Measurements from ENCODE around the gene TULP4.
"Not testable (repeated sequence)": the region's sequence is repeated elsewhere in the genome, so short reads cannot be mapped to it uniquely, and the experiment has no call there.

TULP4 gene

GRCh38 chr6:158328952-158329351 lies 16.7 kb downstream of the TULP4 start:
- DNase-seq (ENCODE audit: low read depth, low spot score) = no peak

DNA sequence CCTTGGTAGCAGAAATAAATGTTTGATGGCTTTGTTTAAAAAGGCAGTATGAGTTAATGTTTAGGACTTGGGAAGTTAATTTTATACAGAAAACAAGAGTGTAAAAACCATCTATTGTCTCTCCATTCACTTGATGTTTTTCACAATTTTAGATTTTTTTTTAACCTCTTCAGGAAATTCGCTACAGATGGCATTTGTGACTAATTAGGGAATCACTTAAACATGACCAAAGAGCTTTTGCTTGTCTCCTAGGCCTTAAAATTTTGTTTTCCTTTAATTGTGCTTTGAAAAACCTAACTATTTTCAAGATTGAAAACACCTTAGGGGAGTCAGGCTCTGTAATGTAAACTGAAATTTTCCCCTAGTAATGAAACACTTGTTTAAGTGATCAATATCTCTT lies 17.3 kb downstream of the TULP4 start:
- DNase-seq (ENCODE audit: low read depth, low spot score) = no peak

DNA sequence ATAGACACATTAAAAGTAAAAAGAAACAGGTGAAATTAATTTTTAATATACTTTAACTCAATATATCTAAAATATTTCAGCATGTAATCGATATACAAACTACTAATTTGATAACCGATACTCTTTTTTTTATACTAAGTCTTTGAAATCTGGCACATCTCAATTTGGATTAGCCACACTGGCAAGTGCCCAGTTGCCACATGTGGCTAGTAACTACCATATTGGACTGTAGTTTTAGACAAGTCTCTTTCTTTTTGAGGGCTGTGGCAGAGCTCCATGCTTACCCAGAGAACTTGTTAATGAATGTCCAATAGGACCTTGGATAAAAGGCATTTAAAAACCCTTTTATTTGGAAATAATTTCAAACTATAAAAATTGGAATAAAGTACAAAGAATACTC lies 17.8 kb downstream of the TULP4 start:
- DNase-seq (ENCODE audit: low read depth, low spot score) = no peak

DNA sequence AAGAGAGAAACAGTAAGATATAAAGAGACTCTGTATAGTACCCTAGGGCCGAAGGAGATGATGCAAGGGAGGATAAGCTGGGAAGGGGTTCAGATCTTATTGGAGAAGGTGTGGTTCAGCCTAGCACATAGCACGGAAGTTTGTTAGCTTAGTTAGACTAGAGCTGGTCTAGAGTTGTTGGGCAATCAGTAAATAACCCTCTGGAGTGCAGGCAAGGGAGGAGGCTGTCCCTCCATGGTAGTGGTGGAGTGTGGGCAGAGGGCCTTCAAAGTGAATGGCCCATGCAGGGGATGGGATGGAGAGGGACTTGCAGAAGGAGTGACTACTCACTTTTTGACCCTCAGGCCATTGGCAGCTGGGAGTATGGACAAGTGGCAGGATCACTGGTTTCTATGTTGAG lies 20.0 kb downstream of the TULP4 start:
- DNase-seq (ENCODE audit: low read depth, low spot score) = no peak

DNA sequence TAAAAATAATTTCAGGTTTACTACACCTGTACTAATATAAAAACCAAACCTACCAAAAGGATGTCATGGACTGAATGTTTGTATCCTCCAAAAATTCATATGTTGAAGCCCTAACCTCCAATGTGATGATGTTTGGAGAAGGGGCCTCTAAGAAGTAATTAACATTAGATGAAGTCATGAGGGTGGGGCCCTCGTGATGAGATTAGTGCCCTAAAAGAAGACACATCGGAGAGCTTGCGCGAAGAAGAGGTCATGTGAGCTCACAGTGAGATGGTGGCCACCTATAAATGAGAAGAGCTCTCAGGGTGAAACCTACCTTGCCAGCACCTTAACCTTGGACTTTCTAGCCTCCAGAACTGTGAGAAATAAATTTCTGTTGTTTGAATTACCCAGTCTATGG lies 20.8 kb downstream of the TULP4 start:
- no peak for DNase-seq (ENCODE audit: low read depth, low spot score)

GRCh38 chr6:158334534-158334933 lies 22.3 kb downstream of the TULP4 start:
- DNase-seq (ENCODE audit: low read depth, low spot score) = no peak

- no peak for DNase-seq (ENCODE audit: low read depth, low spot score)
These were observed 25.1 kb downstream of the TULP4 start for GRCh38 chr6:158337332-158337731.

- DNase-seq (ENCODE audit: low read depth, low spot score) = no peak
These were observed 26.2 kb downstream of the TULP4 start for GRCh38 chr6:158338311-158339112.

DNA sequence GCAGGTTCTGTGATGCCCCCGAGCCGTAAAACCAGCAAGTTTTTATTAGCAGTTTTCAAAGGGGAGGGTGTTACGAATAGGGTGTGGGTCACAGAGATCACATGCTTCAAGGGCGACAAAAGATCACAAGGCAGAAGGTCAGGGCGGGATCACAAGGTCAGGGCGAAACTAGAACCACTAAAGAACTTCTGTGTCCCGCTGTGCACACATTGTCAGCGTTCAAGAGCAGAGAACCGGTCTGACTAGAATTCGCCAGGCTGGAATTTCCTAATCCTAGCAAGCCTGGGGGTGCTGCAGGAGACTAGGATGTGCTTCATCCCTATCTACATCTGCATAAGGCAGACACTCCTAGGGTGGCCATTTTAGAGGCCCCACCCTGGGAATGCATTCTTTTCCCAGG lies 26.9 kb downstream of the TULP4 start:
- peak; percentile 67 for DNase-seq (ENCODE audit: low read depth, low spot score)

DNA sequence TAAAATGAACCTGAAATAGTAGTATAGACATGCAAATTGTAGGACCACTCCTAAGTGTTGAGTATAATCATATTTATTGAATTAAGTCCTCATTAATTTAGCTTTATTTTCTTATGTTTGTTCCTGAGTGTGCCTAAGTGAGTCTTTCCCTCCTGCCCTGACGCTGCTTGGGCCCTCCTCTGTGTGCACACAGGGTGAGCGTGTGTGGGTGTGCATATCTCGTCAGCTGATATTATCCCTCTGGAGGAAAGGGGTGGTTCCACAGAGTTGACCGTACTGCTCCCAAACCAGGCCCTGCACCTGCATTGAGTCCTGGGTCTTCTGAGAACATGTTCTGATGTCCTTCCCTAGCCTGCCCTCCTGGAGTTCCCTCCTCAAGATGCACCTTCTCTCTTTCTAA lies 28.0 kb downstream of the TULP4 start:
- DNase-seq (ENCODE audit: low read depth, low spot score) = no peak

DNA sequence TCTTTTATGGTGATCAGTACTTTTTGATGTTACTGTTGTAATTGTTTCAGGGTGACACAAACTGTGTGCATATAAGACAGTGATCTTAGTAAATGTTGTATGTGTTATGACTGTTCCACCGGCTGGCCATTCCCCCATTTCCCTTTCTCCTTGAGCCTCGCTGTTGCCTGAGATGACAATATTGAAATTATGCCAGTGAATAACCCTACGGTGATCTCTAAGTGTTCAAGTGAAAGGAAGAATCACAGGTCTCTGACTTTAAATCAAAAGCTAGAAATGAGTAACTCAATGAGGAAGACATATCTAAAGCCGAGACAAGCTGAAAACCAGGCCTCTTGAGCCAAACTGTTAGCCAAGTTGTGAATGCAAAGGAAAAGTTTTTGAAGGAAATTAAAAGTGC lies 32.3 kb downstream of the TULP4 start:
- no peak for DNase-seq (ENCODE audit: low read depth, low spot score)

DNA sequence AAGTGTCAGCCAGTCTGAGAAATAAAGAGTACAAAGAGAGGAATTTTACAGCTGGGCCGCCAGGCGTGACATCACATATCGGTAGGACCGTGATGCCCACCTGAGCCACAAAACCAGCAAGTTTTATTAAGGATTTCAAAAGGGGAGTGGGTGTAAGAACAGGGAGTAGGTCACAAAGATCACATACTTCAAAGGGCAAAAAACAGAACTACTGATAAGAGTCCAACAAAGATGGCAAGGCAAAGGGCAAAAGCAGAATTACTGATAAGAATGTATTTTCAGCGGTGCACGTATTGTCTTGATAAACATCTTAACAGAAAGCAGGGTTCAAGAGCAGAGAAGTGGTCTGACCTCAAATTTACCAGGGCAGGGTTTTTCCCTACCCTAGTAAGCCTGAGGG lies 33.2 kb downstream of the TULP4 start:
- not testable (repeated sequence) for DNase-seq (ENCODE audit: low read depth, low spot score)

- DNase-seq (ENCODE audit: low read depth, low spot score) = no peak
These were observed 35.1 kb downstream of the TULP4 start for GRCh38 chr6:158347335-158347734.

GRCh38 chr6:158348737-158349504 lies 36.7 kb downstream of the TULP4 start:
- DNase-seq (ENCODE audit: low read depth, low spot score) = not testable (repeated sequence)

DNA sequence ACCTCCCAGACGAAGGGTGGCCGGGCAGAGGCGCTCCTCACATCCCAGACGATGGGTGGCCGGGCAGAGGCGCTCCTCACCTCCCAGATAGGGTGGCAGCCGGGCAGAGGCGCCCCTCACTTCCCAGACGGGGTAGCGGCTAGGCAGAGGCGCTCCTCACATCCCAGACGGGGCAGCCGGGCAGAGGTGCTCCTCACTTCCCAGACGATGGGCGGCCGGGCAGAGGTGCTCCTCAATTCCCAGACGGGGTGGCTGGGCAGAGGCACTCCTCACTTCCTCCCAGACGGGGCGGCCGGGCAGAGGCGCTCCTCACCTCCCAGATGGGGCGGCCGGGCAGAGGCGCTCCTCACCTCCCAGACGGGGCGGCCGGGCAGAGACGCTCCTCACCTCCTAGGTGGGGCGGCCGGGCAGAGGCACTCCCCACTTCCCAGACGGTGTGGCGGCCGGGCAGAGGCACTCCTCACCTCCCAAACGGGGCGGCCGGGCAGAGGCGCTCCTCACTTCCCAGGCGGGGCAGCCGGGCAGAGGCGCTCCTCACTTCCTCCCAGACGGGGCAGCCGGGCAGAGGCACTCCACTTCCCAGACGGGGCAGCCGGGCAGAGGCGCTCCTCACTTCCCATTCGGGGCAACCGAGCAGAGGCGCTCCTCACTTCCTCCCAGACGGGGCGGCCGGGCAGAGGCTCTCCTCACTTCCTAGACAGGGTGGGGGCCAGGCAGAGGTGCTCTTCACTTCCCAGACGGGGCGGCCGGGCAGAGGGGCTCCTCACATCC lies 37.4 kb downstream of the TULP4 start:
- DNase-seq (ENCODE audit: low read depth, low spot score) = not testable (repeated sequence)

- not testable (repeated sequence) for DNase-seq (ENCODE audit: low read depth, low spot score)
These were observed 38.5 kb downstream of the TULP4 start for GRCh38 chr6:158350731-158351130.

GRCh38 chr6:158353883-158354877 lies 41.9 kb downstream of the TULP4 start:
- DNase-seq (ENCODE audit: low read depth, low spot score) = no peak

DNA sequence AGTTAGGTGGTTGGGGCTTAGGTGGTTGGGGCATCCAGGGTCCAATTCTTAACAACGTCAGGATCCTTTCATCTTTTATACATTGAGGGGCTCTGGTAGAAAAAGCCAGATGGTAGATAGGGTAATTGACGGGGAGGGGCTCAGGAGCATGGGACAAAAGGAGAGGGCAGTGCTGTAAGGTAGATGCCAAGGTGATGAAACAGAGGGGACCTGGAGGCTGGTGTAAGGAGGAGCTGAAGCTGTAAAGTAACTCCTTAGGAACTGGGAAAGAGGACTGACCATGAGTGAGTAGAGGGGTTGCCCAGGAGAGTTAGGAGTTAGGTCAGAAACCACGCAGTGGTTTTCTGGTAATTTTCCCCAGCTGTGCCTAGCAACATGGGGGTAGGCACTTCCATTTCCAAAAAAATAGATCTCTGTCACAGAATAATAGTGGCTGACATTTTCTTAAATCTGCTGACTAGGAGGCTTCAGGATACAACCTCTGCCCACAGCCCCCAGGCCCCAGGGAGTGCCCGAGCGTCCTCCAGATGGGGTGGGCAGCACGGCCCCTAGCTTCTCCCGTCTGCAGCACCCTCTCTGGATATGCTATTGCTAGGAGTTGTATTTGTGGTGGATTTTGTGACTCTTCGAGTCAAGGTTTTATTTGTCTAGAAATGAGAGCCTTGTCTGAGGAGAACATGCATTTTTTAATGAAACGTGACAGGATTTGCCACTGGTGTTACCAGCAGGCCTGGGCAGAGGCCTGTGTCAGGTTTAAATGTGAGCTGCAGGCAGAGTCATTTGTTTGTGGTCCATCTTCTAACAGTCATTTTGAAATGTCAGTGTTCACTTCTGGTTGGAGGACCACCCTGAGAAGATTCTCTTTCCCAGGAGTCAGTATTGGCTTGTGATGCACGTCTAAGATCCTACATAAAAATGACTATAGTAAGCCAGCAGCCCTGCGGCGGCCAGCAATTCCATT lies 44.6 kb downstream of the TULP4 start:
- DNase-seq (ENCODE audit: low read depth, low spot score) = no peak

GRCh38 chr6:158357570-158358216 lies 45.4 kb downstream of the TULP4 start:
- DNase-seq (ENCODE audit: low read depth, low spot score) = no peak
